VCaP (cell line): ENCODE measurements around the gene CCR9.

ENCODE experiments used
- H3K27ac ChIP-seq: fragments of 450-650 bp; 2 replicates; pipeline ENCODE4 v1.5.1; 2017
- CTCF ChIP-seq: fragments of 450-650 bp; conservative IDR thresholded peaks from 2 replicates; pipeline ENCODE4 v1.5.1; 2017; ENCODE audit warnings: mild to moderate bottlenecking, moderate library complexity

Gene CCR9

DNA sequence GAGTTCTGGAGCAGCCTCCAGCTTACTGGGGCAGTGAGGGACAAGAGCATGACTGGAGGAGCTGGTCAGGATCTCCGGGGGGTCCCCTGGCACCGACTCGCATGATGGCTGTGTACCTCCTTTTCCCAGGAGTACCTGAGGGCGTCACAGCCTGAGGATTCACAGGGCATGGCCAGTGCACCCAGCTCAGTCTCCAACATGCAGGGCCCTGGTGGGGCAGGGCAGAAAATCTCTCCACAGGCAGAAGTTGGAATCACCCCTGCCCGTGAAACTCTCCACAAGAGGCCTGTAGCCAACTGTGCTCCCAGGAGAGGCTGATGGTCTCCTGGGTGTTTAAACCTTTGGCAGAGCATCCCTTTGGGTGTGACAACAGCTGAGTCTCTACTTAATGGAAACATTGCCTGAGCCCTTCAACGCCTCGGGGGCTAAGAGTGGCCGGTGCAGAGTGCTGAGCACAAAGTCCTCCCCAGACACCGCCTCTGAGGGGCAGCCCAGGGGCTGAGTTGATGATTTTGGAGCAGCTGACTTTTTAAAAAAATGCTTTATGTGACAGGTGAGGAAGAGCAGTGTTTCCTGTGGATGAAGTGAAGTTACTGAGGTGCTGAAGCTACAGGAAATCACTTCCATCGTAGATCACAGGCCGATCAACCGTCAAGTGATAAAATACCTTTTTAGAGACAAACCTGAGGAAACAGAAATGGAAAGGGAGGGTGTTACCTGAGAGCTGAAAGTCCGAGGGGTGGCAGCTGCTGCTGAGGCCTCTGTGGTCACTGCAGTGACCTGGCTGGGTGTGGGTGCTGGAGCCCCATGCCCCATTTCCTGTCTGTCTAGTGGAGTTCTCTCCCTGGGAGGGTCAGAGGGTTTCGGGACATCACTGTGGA is 35.1 kb downstream of the CCR9 start:
- TF ChIP-seq CTCF = no peak
- H3K27ac ChIP-seq = no peak overlapping the region

DNA sequence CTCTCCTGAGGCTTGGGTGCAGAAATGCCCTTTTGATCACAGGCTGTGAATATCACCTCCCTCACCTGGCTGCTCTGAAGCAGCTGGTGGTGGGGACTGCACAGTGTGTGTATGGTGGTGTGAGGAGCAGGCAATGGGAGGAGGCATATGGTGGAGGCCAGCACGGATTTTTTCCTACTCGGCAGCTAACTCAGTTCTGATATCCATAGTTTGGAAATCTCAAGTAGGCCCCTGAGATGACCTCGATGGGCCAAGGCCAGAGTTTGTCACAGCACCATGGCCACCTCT is 35.6 kb downstream of the CCR9 start:
- no peak for TF ChIP-seq CTCF
- H3K27ac ChIP-seq = no peak overlapping the region

DNA sequence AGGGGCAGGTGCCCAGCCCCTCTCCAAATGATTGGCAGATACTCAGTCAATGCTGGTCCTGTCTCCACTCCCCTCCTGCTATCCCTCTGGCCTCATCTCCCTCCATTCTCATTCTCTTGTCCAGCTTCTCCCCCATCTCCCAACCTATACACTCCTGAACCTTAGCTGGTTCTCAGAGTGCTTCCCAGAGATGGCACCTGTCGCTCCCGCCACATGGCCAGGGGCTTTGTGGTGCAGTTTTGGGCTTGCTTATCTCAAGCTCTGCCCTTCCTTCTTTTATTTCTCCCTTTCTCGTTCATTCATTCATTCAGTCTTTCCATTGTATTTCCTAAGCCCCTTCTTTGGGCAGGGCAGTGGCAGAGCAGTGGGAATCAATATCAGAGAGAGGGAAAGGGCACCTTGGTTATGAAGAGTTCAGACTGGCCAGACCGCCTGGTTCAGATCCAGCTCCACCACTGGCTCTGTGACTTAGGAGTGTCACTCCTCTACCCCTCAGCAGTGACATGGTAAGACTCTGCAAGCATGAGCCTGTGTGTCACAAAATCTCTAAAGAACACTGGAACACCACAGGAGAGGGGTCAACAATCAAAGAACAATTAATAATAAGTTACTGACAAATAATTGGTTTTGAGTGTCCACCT is 36.7 kb downstream of the CCR9 start:
- TF ChIP-seq CTCF = no peak
- no peak overlapping the region for H3K27ac ChIP-seq

DNA sequence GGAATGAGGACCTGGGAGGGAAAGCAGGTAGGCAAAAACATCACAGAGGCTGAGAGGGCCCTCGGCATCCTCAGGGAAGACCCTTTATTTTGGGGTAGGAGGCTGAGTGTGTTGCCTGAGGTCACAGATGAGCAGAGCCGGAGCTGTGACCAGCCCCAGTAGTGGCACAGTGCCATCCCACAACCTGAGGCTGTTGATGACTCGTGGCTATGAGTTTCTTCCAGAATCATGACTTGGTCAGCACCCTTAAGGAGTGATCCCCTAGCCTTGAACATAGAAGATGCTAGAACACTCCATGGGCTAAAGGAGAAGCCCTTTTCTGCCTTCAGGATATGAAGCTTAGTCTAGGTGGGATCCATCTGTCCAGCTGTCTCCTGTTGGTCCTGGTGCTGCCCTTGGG is 37.4 kb downstream of the CCR9 start:
- TF ChIP-seq CTCF = no peak
- H3K27ac ChIP-seq = no peak overlapping the region

GRCh38 chr3:45927881-45928280 is 41.5 kb downstream of the CCR9 start:
- TF ChIP-seq CTCF = no peak
- H3K27ac ChIP-seq = no peak overlapping the region

DNA sequence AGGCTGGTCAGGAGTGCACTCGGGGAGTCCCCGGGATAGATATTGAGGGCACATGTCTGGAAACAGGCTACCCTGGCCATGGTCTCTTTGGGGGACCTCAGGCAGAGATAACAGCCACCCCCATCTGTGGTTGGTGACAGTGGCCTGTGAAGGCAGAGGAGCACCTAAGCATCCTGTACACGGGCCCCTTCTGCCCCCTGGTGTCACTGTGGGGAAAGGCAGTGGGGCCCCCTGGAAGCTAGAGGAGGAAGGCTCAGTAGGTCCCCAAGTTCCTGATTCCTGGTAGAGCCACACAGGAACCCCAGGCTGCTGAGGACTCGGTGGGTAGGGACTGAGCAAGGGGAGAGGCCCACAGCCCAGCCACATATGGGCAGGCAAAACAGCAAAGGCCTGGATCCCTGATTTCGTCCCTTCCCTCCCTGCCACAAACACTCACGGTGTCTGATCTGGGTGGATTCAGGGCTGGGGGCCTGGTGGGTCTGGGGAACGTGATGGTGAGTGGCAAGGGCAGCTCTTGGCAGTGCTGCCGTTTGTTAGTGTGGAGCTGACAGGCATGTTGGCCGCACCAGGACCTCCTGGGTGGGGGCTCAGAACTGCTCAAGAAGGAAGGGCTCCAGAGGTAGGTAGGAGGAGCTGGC is 42.8 kb downstream of the CCR9 start:
- peak; percentile 89 for TF ChIP-seq CTCF
- no peak overlapping the region for H3K27ac ChIP-seq

DNA sequence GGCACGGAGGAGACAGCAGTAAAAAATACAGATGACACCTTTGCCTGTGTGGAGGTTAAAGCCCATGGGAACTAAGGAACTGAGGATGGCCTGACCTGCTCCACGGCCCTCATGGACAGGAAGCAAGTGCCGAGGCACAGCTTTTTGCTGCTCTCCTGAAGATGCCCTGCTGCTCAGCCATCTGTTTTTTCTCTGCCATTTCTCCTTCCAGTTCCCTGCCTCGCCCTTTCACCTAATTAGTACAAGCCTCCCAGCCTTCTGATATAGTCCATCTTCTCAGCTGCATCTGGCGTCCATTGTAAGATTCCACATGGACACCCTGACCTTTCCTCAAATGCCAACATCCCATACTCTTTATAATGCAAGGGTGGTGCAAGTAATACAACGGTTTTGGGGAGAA is 45.2 kb downstream of the CCR9 start:
- no peak for TF ChIP-seq CTCF
- H3K27ac ChIP-seq = no peak overlapping the region
